ENCODE data around the gene RANBP1.
"Not testable (repeated sequence)": the region's sequence is repeated elsewhere in the genome, so short reads cannot be mapped to it uniquely, and the experiment has no call there.

Gene RANBP1

GRCh38 chr22:20156611-20157429, 40.9 kb downstream of the RANBP1 start:
- TF ChIP-seq CTCF (IDR thresholded peaks at IDR 0.05; ENCODE audit: borderline replicate concordance, control extremely low read depth, extremely low read depth, insufficient read depth, missing control alignments) = peak; percentile 97
- in situ Hi-C loops (cut with MboI; ENCODE audit: low sequenced_read_pairs, unreplicated experiment) = loop anchor here (10.0 kb wide), 2 partner anchors 98 to 138 kb away; no protein-coding TSS in a partner anchor
- DNase-seq (ENCODE audit: low spot score) = peak; percentile 96

GRCh38 chr22:20157430-20158183, 41.7 kb downstream of the RANBP1 start:
- TF ChIP-seq CTCF (IDR thresholded peaks at IDR 0.05; ENCODE audit: borderline replicate concordance, control extremely low read depth, extremely low read depth, insufficient read depth, missing control alignments) = no peak
- no peak for DNase-seq (ENCODE audit: low spot score)
- in situ Hi-C loops (cut with MboI; ENCODE audit: low sequenced_read_pairs, unreplicated experiment) = loop anchor here (10.0 kb wide), 2 partner anchors 97 to 137 kb away; no protein-coding TSS in a partner anchor

GRCh38 chr22:20158391-20159036, 42.6 kb downstream of the RANBP1 start:
- in situ Hi-C loops (cut with MboI; ENCODE audit: low sequenced_read_pairs, unreplicated experiment) = loop anchor here (10.0 kb wide), 2 partner anchors 96 to 136 kb away; no protein-coding TSS in a partner anchor
- no peak for TF ChIP-seq CTCF (IDR thresholded peaks at IDR 0.05; ENCODE audit: borderline replicate concordance, control extremely low read depth, extremely low read depth, insufficient read depth, missing control alignments)

GRCh38 chr22:20159076-20159475, 43.2 kb downstream of the RANBP1 start:
- in situ Hi-C loops (cut with MboI; ENCODE audit: low sequenced_read_pairs, unreplicated experiment) = loop anchor here (10.0 kb wide), 2 partner anchors 96 to 136 kb away; no protein-coding TSS in a partner anchor
- no peak for TF ChIP-seq CTCF (IDR thresholded peaks at IDR 0.05; ENCODE audit: borderline replicate concordance, control extremely low read depth, extremely low read depth, insufficient read depth, missing control alignments)
- DNase-seq (ENCODE audit: low spot score) = no peak

More at GRCh38 chr22:20158391-20159036, 42.6 kb downstream of the RANBP1 start:
- no peak for DNase-seq (ENCODE audit: low spot score)

- not testable (repeated sequence) for DNase-seq (ENCODE audit: low spot score)
- in situ Hi-C loops (cut with MboI; ENCODE audit: low sequenced_read_pairs, unreplicated experiment) = loop anchor here (10.0 kb wide), 2 partner anchors 95 to 135 kb away; no protein-coding TSS in a partner anchor
Measured at GRCh38 chr22:20159531-20159930, 43.6 kb downstream of the RANBP1 start.

GRCh38 chr22:20160041-20160440, 44.1 kb downstream of the RANBP1 start:
- TF ChIP-seq CTCF (IDR thresholded peaks at IDR 0.05; ENCODE audit: borderline replicate concordance, control extremely low read depth, extremely low read depth, insufficient read depth, missing control alignments) = no peak
- DNase-seq (ENCODE audit: low spot score) = no peak
- in situ Hi-C loops (cut with MboI; ENCODE audit: low sequenced_read_pairs, unreplicated experiment) = no loop called here

Measured in GM13976 (cell line).